ENCODE results near the gene MAST4. TPM values are rescaled to one million over a fixed set of nuclear protein-coding genes. Genes with fewer than 3 reads are reported as not detected.
A peak's percentile ranks its signal among the peaks of the same experiment; 100 is the strongest.

The MAST4 gene
- total RNA-seq, 2 experiments from 2014 or later = 1.3 to 21.9 TPM

DNA sequence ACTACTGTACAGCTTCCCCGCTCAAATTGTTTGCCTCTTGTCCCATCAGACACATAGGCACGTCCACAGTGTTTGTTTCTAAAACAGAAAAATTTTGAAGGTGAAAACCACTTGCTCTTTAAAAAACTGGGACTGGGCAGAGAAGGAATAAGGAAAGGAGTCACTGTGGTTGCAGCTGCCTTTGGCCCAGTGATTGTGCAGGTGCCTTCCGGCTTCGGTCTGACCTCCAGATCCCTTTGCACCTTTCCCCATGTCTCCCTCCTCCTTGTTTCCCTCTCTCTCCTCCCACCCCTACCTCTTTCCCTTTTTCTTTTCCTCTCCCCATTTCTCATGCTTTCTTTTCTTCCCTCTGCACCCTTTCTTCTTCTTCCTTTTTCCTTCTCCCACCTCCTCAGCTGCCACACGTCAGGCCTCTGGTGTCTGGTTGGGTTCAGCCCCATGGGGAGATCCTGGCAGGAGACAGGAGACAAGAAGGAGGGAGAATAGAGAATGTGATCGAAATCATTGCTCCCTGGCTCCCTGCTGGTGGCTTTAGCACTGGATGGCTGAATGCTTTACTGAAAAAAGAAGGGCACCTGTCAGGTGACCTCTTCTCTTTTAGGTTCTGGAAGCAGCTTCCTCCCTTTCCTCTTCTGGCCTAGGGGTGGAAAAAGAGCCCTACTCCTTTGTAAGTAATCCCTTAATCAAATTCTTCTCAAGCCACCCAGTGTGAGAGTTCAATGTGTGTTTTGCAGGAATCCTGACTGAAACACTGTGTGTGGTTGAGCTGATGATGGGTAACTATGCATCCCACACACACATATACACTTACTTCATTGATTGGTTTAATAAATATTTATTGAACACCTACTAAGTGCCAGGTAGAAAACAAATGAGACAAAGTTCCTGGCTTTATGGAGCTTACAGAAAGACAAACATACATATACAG is 267.3 kb downstream of the MAST4 start:
- ChIA-PET CTCF (ENCODE audit: unreplicated experiment) (no interaction called here), POLR2A (no interaction called here)
- H3K79me2 ChIP-seq (ENCODE audit: insufficient read depth, low read depth, low read length) = no peaks in the 10 kb centered on the region
- no peak overlapping the region for H3K27ac ChIP-seq (ENCODE audit: low read depth, low read length, poor library complexity, severe bottlenecking)
- H3K9me3 ChIP-seq (ENCODE audit: low read length) = no peaks in the 10 kb centered on the region
- no peak overlapping the region for H3K4me2 ChIP-seq (ENCODE audit: low read length)
- no peak overlapping the region for H3K4me3 ChIP-seq (ENCODE audit: low read depth, low read length, poor library complexity, severe bottlenecking)
- TF ChIP-seq CTCF (conservative IDR thresholded peaks at IDR 0.05; ENCODE audit: low read length) (no peak), EZH2phosphoT487 (IDR thresholded peaks at IDR 0.05; ENCODE audit: borderline replicate concordance, low read depth, low read length) (no peak)
- no peak overlapping the region for H2AFZ ChIP-seq (ENCODE audit: low read length)
- H3K4me1 ChIP-seq (ENCODE audit: insufficient read depth, low read length, poor library complexity, severe bottlenecking) = no peaks in the 10 kb centered on the region
- H3K36me3 ChIP-seq (ENCODE audit: insufficient read depth, low read length) = no peaks in the 10 kb centered on the region
- no peaks in the 10 kb centered on the region for H3K9me2 ChIP-seq (ENCODE audit: insufficient read depth, low read length)
- BruUV-seq (replicated peaks) = no TSS peak
- DNase-seq (ENCODE audit: low spot score) = no peak
- intact Hi-C loops (cut with micrococcal nuclease; ENCODE audit: unreplicated experiment) = no loop called here
- H4K20me1 ChIP-seq (ENCODE audit: insufficient read depth, low read length) = no peaks in the 10 kb centered on the region

GRCh38 chr5:66864240-66864884 is 268.2 kb downstream of the MAST4 start:
- Histone ChIP-seq H3K4me1 (ENCODE audit: insufficient read depth, low read length, poor library complexity, severe bottlenecking) (no peaks in the 10 kb centered on the region), H3K4me2 (ENCODE audit: low read length) (no peak overlapping the region), H3K27ac (ENCODE audit: low read depth, low read length, poor library complexity, severe bottlenecking) (no peak overlapping the region), H2AFZ (ENCODE audit: low read length) (no peak overlapping the region), H3K79me2 (ENCODE audit: insufficient read depth, low read depth, low read length) (no peaks in the 10 kb centered on the region), H4K20me1 (ENCODE audit: insufficient read depth, low read length) (no peaks in the 10 kb centered on the region), H3K4me3 (ENCODE audit: low read depth, low read length, poor library complexity, severe bottlenecking) (no peak overlapping the region), H3K9me2 (ENCODE audit: insufficient read depth, low read length) (no peaks in the 10 kb centered on the region), H3K9me3 (ENCODE audit: low read length) (no peaks in the 10 kb centered on the region), H3K36me3 (ENCODE audit: insufficient read depth, low read length) (no peaks in the 10 kb centered on the region)
- peak; percentile 34; the same call in 1 of the 2 replicates for TF ChIP-seq CTCF (conservative IDR thresholded peaks at IDR 0.05; ENCODE audit: low read length)
- TF ChIP-seq EZH2phosphoT487 (IDR thresholded peaks at IDR 0.05; ENCODE audit: borderline replicate concordance, low read depth, low read length) = no peak
- ChIA-PET CTCF (ENCODE audit: unreplicated experiment) (no interaction called here), POLR2A (no interaction called here)
- no TSS peak for BruUV-seq (replicated peaks)
- peak; percentile 3 for DNase-seq (ENCODE audit: low spot score)
- intact Hi-C loops (cut with micrococcal nuclease; ENCODE audit: unreplicated experiment) = no loop called here
